HCT116 (cell line): ENCODE data around the gene EFR3B. TPM values are rescaled to one million over a fixed set of nuclear protein-coding genes. Genes with fewer than 3 reads are reported as not detected.
"Not testable (repeated sequence)": the region's sequence is repeated elsewhere in the genome, so short reads cannot be mapped to it uniquely, and the experiment has no call there.

ENCODE experiments used
- ATAC-seq: fragments of 200-7000 bp; cut with Tn5 transposase; 2 replicates; pipeline ENCODE4 v1.9.1; 2020; ENCODE audit warnings: mild to moderate bottlenecking, moderate library complexity
- BruUV-seq: library from RNA; stranded (reverse); fragments of 400-500 nt; replicated peaks from 2 replicates; lab custom pipeline; 2021; lab: Mats Ljungman, UMichigan
- CTCF ChIA-PET: fragments of 300-600 bp; sonication (Branson Sonifier 250); formaldehyde crosslinking; loops from one replicate; lab custom pipeline; 2021; ENCODE audit warnings: antibody characterized with exemption; lab: Charles Lee
- POLR2A ChIA-PET: fragments of 300-600, 350-600 bp; sonication (Branson Sonifier 250); formaldehyde crosslinking; loops from one replicate; lab custom pipeline; 2021; ENCODE audit warnings: antibody characterized with exemption; lab: Charles Lee
- RAD21 ChIA-PET, 2 experiments: fragments of 300-600 bp; sonication (Branson Sonifier 250); formaldehyde crosslinking; loops; one replicate each; lab custom pipeline; 2023; ENCODE audit warnings: low total read pairs in 2 of 2; ENCODE audit not compliant: uncharacterized antibody in 2 of 2, unreplicated experiment in 2 of 2, low non-redundant PET in 1 of 2; lab: Charles Lee
- DNase-seq: peaks from one replicate; pipeline ENCODE4 v3.0.0-alpha.2; 2010; ENCODE audit warnings: low read depth, low spot score
- H2AFZ ChIP-seq: fragments of 200-600 bp; shearing (Covaris generic), sonication (generic); 2 replicates; pipeline ENCODE4 v1.6.1; 2017; ENCODE audit warnings: low read depth, mixed run types, mixed read lengths, antibody characterized with exemption, low read length; ENCODE audit not compliant: poor library complexity, severe bottlenecking
- H3K27ac ChIP-seq: 2 replicates; pipeline ENCODE4 v1.5.1; 2012; ENCODE audit warnings: low read depth, low read length
- H3K27me3 ChIP-seq: fragments of 200-600 bp; sonication (generic); 2 replicates; pipeline ENCODE4 v1.6.1; 2016; ENCODE audit warnings: mixed run types, low read length, mixed read lengths; ENCODE audit not compliant: insufficient read depth
- H3K36me3 ChIP-seq, 2 experiments: fragments of 200-500 bp in 1 of 2; fragments of 200-600 bp in 1 of 2; sonication (Bioruptor generic) in 1 of 2; sonication (generic) in 1 of 2; 2 replicates each; pipeline versions ENCODE4 v1.5.1 to v1.6.1; 2014 to 2016; ENCODE audit warnings: low read length in 2 of 2, inconsistent platforms in 1 of 2, mixed read lengths in 1 of 2, mixed run types in 1 of 2; ENCODE audit not compliant: insufficient read depth in 2 of 2, control insufficient read depth in 1 of 2
- H3K4me1 ChIP-seq, 2 experiments: fragments of 200-600 bp in 1 of 2; sonication (generic) in 1 of 2; 2 replicates each; pipeline versions ENCODE4 v1.5.1 to v1.6.1; 2012 to 2017; ENCODE audit warnings: low read length in 2 of 2, inconsistent platforms in 1 of 2, mild to moderate bottlenecking in 1 of 2, mixed read lengths in 1 of 2, mixed run types in 1 of 2, moderate library complexity in 1 of 2; ENCODE audit not compliant: insufficient read depth in 2 of 2, control insufficient read depth in 1 of 2
- H3K4me2 ChIP-seq: fragments of 200-600 bp; sonication (generic); 2 replicates; pipeline ENCODE4 v1.6.1; 2017; ENCODE audit warnings: mixed run types, low read length, mixed read lengths
- H3K4me3 ChIP-seq, 2 experiments: fragments of 200-600 bp in 1 of 2; sonication (generic) in 1 of 2; replicated peaks in 1 of 2; 2 replicates each; pipeline ENCODE4 v1.5.1; 2011 to 2016; ENCODE audit warnings: low read length in 2 of 2, control low read depth in 1 of 2, low read depth in 1 of 2, mild to moderate bottlenecking in 1 of 2, mixed read lengths in 1 of 2, mixed run types in 1 of 2
- H3K79me2 ChIP-seq: fragments of 200-600 bp; sonication (generic); 2 replicates; pipeline ENCODE4 v1.6.1; 2017; ENCODE audit warnings: mild to moderate bottlenecking, mixed run types, low read length, moderate library complexity, mixed read lengths; ENCODE audit not compliant: insufficient read depth
- H3K9ac ChIP-seq: fragments of 200-600 bp; sonication (generic); 2 replicates; pipeline ENCODE4 v1.6.1; 2016; ENCODE audit warnings: low read length, mixed read lengths
- H3K9me2 ChIP-seq: fragments of 200-600 bp; sonication (generic), shearing (Covaris generic); 2 replicates; pipeline ENCODE4 v1.6.1; 2017; ENCODE audit warnings: mixed run types, mild to moderate bottlenecking, moderate library complexity; ENCODE audit not compliant: insufficient read depth
- H3K9me3 ChIP-seq, 2 experiments: fragments of 200-500 bp in 1 of 2; fragments of 200-600 bp in 1 of 2; sonication (Bioruptor generic) in 1 of 2; sonication (generic) in 1 of 2; 2 replicates each; pipeline ENCODE4 v1.6.1; 2014 to 2017; ENCODE audit warnings: low read length in 2 of 2, mixed read lengths in 2 of 2, inconsistent platforms in 1 of 2, low read depth in 1 of 2, mild to moderate bottlenecking in 1 of 2, mixed run types in 1 of 2, moderate library complexity in 1 of 2; ENCODE audit not compliant: control insufficient read depth in 1 of 2, insufficient read depth in 1 of 2
- H4K20me1 ChIP-seq: fragments of 200-600 bp; sonication (generic), shearing (Covaris generic); 2 replicates; pipeline ENCODE4 v1.6.1; 2017; ENCODE audit warnings: mixed run types, mild to moderate bottlenecking, moderate library complexity; ENCODE audit not compliant: insufficient read depth
- EGR1 ChIP-seq: IDR thresholded peaks from 2 replicates; pipeline ENCODE4 v1.6.1; 2012; ENCODE audit warnings: low read depth
- ELF1 ChIP-seq: IDR thresholded peaks from 2 replicates; pipeline ENCODE4 v1.6.1; 2012; ENCODE audit warnings: low read depth, borderline replicate concordance
- EZH2 ChIP-seq: fragments of 200-600 bp; sonication (generic); IDR thresholded peaks from 2 replicates; pipeline ENCODE4 v1.6.1; 2017; ENCODE audit warnings: antibody characterized with exemption, mixed run types
- EZH2phosphoT487 ChIP-seq: fragments of 200-600 bp; IDR thresholded peaks from 2 replicates; pipeline ENCODE4 v1.6.1; 2018; ENCODE audit warnings: antibody characterized with exemption, borderline replicate concordance
- FOSL1 ChIP-seq: IDR thresholded peaks from 2 replicates; pipeline ENCODE4 v1.6.1; 2012; ENCODE audit warnings: low read depth
- JUND ChIP-seq: IDR thresholded peaks from 2 replicates; pipeline ENCODE4 v1.6.1; 2012
- MAX ChIP-seq: IDR thresholded peaks from 2 replicates; pipeline ENCODE4 v1.6.1; 2012
- POLR2A ChIP-seq: IDR thresholded peaks from 2 replicates; pipeline ENCODE4 v1.7.0; 2011; ENCODE audit warnings: borderline replicate concordance; ENCODE audit not compliant: insufficient read depth, insufficient read length; ENCODE audit errors: extremely low read depth
- POLR2AphosphoS5 ChIP-seq: IDR thresholded peaks from 2 replicates; pipeline ENCODE4 v1.6.1; 2011; ENCODE audit warnings: mild to moderate bottlenecking, low read depth, low read length, moderate library complexity
- RAD21 ChIP-seq: IDR thresholded peaks from 2 replicates; pipeline ENCODE4 v1.6.1; 2012; ENCODE audit warnings: low read depth, mild to moderate bottlenecking
- REST ChIP-seq: IDR thresholded peaks from 2 replicates; pipeline ENCODE4 v1.6.1; 2012; ENCODE audit warnings: low read depth
- YY1 ChIP-seq: IDR thresholded peaks from 2 replicates; pipeline ENCODE4 v1.6.1; 2011; ENCODE audit warnings: low read length, low read depth, moderate library complexity, mild to moderate bottlenecking; ENCODE audit not compliant: insufficient replicate concordance; ENCODE audit errors: extremely low read depth
- ZBTB33 ChIP-seq: IDR thresholded peaks from 2 replicates; pipeline ENCODE4 v1.6.1; 2011; ENCODE audit warnings: mild to moderate bottlenecking, low read length, moderate library complexity; ENCODE audit not compliant: insufficient replicate concordance; ENCODE audit errors: extremely low read depth
- ZFX ChIP-seq: fragments of 450-650 bp; IDR thresholded peaks from 2 replicates; pipeline ENCODE4 v1.6.1; 2017
- ZNF274 ChIP-seq: fragments of 200-500 bp; sonication (Bioruptor generic); IDR thresholded peaks from 2 replicates; pipeline ENCODE4 v1.6.1; 2014; ENCODE audit warnings: mild to moderate bottlenecking, low read depth, low read length, inconsistent platforms
- intact Hi-C: fragments of 100-400 bp; cut with micrococcal nuclease; formaldehyde crosslinking; loops from 2 replicates; pipeline ENCODE4 v1.10.0; 2022
- total RNA-seq: library from RNA; stranded (reverse); gene quantifications from one replicate; pipeline ENCODE4 v1.2.1, GENCODE V29; 2021; ENCODE audit not compliant: unreplicated experiment

Gene EFR3B
- total RNA-seq, 1 experiment from 2014 or later = 0.96 TPM

- H3K9me3 ChIP-seq, H3K4me1 ChIP-seq, H3K9me2 ChIP-seq, DNase-seq, H3K4me2 ChIP-seq, intact Hi-C loops, H3K9ac ChIP-seq, BruUV-seq, H3K36me3 ChIP-seq, H3K4me3 ChIP-seq, ATAC-seq, H3K27ac ChIP-seq, H2AFZ ChIP-seq, H3K79me2 ChIP-seq, H4K20me1 ChIP-seq, RAD21 ChIA-PET, H3K27me3 ChIP-seq: not testable (repeated sequence)
- CTCF ChIA-PET = interaction anchor here (3.1 to 4.6 kb wide), 2 partner anchors 151 to 152 kb away, joined by 11 to 180 read pairs; no protein-coding TSS in a partner anchor
- POLR2A ChIA-PET = interaction anchor here (4.1 kb wide), 1 partner anchor 152 kb away, joined by 31 read pairs; no protein-coding TSS in a partner anchor
These were observed 85.2 kb downstream of the EFR3B start for GRCh38 chr2:25127071-25127470.

GRCh38 chr2:25127646-25128045, 85.8 kb downstream of the EFR3B start:
- Histone ChIP-seq H3K36me3 (no peaks in the 10 kb centered on the region), H3K27me3 (no peaks in the 10 kb centered on the region), H3K9me2 (no peaks in the 10 kb centered on the region), H4K20me1 (no peaks in the 10 kb centered on the region), H3K4me3 (no peak overlapping the region), H3K9me3 (no peaks in the 10 kb centered on the region), H3K4me2 (no peak overlapping the region), H3K9ac (no peak overlapping the region), H3K4me1 (peaks cover 0 to 3% of the 10 kb centered on the region in 2 experiments; a peak in 1 of 4 replicates), H3K79me2 (no peaks in the 10 kb centered on the region), H2AFZ (no peak overlapping the region), H3K27ac (no peak overlapping the region)
- ChIA-PET RAD21 (interaction anchor here in 1 of 2 experiments (1.0 kb wide), 1 partner anchor 152 kb away, joined by 3 read pairs; no protein-coding TSS in a partner anchor), CTCF (interaction anchor here (2.8 to 4.6 kb wide), 2 partner anchors 152 to 155 kb away, joined by 21 to 180 read pairs; no protein-coding TSS in a partner anchor), POLR2A (interaction anchor here (4.1 kb wide), 1 partner anchor 152 kb away, joined by 31 read pairs; no protein-coding TSS in a partner anchor)
- no TSS peak for BruUV-seq
- DNase-seq (no peak), ATAC-seq (no peak)
- intact Hi-C loops = loop anchor here (2.0 kb wide), 1 partner anchor 717 kb away; no protein-coding TSS in a partner anchor
- TF ChIP-seq YY1 = no peak
- no peak for TF ChIP-seq MAX
- no peak for TF ChIP-seq EGR1
- TF ChIP-seq POLR2A = no peak
- no peak for TF ChIP-seq ZBTB33
- no peak for TF ChIP-seq FOSL1
- no peak for TF ChIP-seq POLR2AphosphoS5
- TF ChIP-seq RAD21 = no peak
- no peak for TF ChIP-seq EZH2
- no peak for TF ChIP-seq JUND
- TF ChIP-seq ELF1 = no peak
- no peak for TF ChIP-seq REST
- TF ChIP-seq EZH2phosphoT487 = no peak
- no peak for TF ChIP-seq ZNF274
- TF ChIP-seq ZFX = no peak
